Lower leg skin (tissue), 3 donors: ENCODE results near the gene ZNF366.

ENCODE experiments used
- POLR2A ChIP-seq, 2 donors: fragments of 450-650 bp; IDR thresholded peaks; one replicate each; pipeline ENCODE4 v1.6.1; 2016 to 2017; ENCODE audit warnings: antibody characterized with exemption in 2 of 2, mild to moderate bottlenecking in 1 of 2, moderate library complexity in 1 of 2
- TF ChIP-seq, protein P1 (sequence below), 3 donors: fragments of 450-650 bp; IDR thresholded peaks; one replicate each; pipeline ENCODE4 v1.5.1; 2016; ENCODE audit warnings: antibody characterized with exemption in 3 of 3, mild to moderate bottlenecking in 3 of 3, moderate library complexity in 2 of 3

DNA sequence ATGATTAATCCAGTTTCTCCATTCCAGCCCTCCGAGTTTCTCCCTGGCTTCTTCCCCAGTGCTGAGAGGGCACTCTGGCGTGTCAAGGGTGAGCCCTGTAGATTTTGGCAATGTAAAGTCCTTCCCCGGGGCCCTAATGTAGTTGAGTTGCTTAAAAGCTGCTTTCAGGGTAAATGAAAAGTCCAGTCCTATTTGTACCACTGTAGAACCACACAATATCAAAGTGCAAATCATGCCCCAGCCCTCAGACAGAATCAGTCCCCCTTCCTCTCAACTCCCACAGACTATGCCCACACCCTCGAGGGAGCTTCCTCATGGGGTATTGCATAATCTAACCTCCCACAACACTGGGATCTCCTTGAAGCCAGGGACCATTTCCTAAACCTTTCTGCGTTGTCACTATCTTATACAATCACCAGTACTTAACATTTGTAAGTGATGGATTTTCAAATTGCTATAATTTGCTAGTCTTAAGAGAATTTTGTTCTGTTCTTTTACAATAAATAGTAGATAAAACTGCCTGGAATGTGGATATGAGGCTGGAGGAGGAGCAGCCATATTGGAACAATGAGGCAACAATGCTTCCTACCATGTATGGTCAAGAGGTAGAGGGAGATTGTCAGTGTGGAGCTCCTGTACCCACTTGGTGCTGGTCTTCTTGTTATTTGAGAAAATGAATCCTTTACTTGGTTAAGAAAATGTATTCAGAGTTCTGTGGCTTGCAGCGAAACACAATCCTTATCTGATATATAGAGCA lies 34.4 kb downstream of the ZNF366 start:
- TF ChIP-seq, protein P1, sequence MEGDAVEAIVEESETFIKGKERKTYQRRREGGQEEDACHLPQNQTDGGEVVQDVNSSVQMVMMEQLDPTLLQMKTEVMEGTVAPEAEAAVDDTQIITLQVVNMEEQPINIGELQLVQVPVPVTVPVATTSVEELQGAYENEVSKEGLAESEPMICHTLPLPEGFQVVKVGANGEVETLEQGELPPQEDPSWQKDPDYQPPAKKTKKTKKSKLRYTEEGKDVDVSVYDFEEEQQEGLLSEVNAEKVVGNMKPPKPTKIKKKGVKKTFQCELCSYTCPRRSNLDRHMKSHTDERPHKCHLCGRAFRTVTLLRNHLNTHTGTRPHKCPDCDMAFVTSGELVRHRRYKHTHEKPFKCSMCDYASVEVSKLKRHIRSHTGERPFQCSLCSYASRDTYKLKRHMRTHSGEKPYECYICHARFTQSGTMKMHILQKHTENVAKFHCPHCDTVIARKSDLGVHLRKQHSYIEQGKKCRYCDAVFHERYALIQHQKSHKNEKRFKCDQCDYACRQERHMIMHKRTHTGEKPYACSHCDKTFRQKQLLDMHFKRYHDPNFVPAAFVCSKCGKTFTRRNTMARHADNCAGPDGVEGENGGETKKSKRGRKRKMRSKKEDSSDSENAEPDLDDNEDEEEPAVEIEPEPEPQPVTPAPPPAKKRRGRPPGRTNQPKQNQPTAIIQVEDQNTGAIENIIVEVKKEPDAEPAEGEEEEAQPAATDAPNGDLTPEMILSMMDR (IDR thresholded peaks at IDR 0.05): no peak
- TF ChIP-seq POLR2A (IDR thresholded peaks at IDR 0.05): no peak
